ENCODE measurements around the gene CLEC4D.

- TF ChIP-seq EGR1 (IDR thresholded peaks at IDR 0.05) (no peak), CREB1 (IDR thresholded peaks at IDR 0.05; ENCODE audit: low read depth) (no peak), TAF1 (IDR thresholded peaks at IDR 0.05; ENCODE audit: low read depth) (no peak), YY1 (IDR thresholded peaks at IDR 0.05; ENCODE audit: low read depth) (no peak), MAX (IDR thresholded peaks at IDR 0.05) (no peak), EP300 (IDR thresholded peaks at IDR 0.05; ENCODE audit: borderline replicate concordance) (no peak), TCF12 (IDR thresholded peaks at IDR 0.05; ENCODE audit: low read depth) (no peak)
- TF ChIP-seq, protein P1, sequence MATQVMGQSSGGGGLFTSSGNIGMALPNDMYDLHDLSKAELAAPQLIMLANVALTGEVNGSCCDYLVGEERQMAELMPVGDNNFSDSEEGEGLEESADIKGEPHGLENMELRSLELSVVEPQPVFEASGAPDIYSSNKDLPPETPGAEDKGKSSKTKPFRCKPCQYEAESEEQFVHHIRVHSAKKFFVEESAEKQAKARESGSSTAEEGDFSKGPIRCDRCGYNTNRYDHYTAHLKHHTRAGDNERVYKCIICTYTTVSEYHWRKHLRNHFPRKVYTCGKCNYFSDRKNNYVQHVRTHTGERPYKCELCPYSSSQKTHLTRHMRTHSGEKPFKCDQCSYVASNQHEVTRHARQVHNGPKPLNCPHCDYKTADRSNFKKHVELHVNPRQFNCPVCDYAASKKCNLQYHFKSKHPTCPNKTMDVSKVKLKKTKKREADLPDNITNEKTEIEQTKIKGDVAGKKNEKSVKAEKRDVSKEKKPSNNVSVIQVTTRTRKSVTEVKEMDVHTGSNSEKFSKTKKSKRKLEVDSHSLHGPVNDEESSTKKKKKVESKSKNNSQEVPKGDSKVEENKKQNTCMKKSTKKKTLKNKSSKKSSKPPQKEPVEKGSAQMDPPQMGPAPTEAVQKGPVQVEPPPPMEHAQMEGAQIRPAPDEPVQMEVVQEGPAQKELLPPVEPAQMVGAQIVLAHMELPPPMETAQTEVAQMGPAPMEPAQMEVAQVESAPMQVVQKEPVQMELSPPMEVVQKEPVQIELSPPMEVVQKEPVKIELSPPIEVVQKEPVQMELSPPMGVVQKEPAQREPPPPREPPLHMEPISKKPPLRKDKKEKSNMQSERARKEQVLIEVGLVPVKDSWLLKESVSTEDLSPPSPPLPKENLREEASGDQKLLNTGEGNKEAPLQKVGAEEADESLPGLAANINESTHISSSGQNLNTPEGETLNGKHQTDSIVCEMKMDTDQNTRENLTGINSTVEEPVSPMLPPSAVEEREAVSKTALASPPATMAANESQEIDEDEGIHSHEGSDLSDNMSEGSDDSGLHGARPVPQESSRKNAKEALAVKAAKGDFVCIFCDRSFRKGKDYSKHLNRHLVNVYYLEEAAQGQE (IDR thresholded peaks at IDR 0.05; ENCODE audit: low read depth), result no peak
Observed at GRCh38 chr12:8519171-8519570, 5.9 kb downstream of the CLEC4D start.
